Neural cell (in vitro differentiated cells): ENCODE measurements around the gene RRP7A. TPM values are rescaled to one million over a fixed set of nuclear protein-coding genes. Genes with fewer than 3 reads are reported as not detected.
"Not testable (repeated sequence)": the region's sequence is repeated elsewhere in the genome, so short reads cannot be mapped to it uniquely, and the experiment has no call there.

Source experiments
- H2AFZ ChIP-seq: fragments of 200-600, 300-800 bp; sonication (generic), shearing (Covaris generic); 2 replicates; pipeline ENCODE4 v1.6.0; 2014; ENCODE audit warnings: low read depth, mild to moderate bottlenecking, antibody characterized with exemption, low read length, moderate library complexity
- H3F3A ChIP-seq: fragments of 200-600 bp; shearing (Covaris generic); 2 replicates; pipeline ENCODE4 v1.6.1; 2016; ENCODE audit warnings: mild to moderate bottlenecking, moderate library complexity, mixed read lengths, antibody characterized with exemption, low read length; ENCODE audit not compliant: insufficient read depth, poor library complexity, severe bottlenecking
- H3K27ac ChIP-seq: fragments of 200-600, 300-800 bp; sonication (generic), shearing (Covaris generic); 2 replicates; pipeline ENCODE4 v1.5.1; 2014; ENCODE audit warnings: mild to moderate bottlenecking, low read length, moderate library complexity
- H3K27me3 ChIP-seq: fragments of 300-800, 200-600 bp; sonication (generic), shearing (Covaris generic); 2 replicates; pipeline ENCODE4 v1.6.0; 2014; ENCODE audit warnings: mild to moderate bottlenecking, low read depth, low read length, moderate library complexity; ENCODE audit not compliant: insufficient read depth
- H3K36me3 ChIP-seq: fragments of 300-800, 200-600 bp; sonication (generic), shearing (Covaris generic); 2 replicates; pipeline ENCODE4 v1.5.1; 2014; ENCODE audit warnings: mild to moderate bottlenecking, antibody characterized with exemption, low read length, moderate library complexity; ENCODE audit not compliant: insufficient read depth
- H3K4me2 ChIP-seq: fragments of 300-800, 200-600 bp; sonication (generic), shearing (Covaris generic); 2 replicates; pipeline ENCODE4 v1.6.0; 2014; ENCODE audit warnings: mild to moderate bottlenecking, low read length
- H3K4me3 ChIP-seq: fragments of 300-800, 200-600 bp; sonication (generic), shearing (Covaris generic); 2 replicates; pipeline ENCODE4 v1.5.1; 2014; ENCODE audit warnings: mild to moderate bottlenecking, low read length, moderate library complexity
- H3K79me2 ChIP-seq: fragments of 200-600 bp; shearing (Covaris generic); replicated peaks from 2 replicates; pipeline ENCODE4 v1.6.0; 2014; ENCODE audit warnings: mild to moderate bottlenecking, low read length, moderate library complexity; ENCODE audit not compliant: insufficient read depth
- H3K9ac ChIP-seq: fragments of 300-800, 200-600 bp; sonication (generic), shearing (Covaris generic); 2 replicates; pipeline ENCODE4 v1.6.1; 2016; ENCODE audit warnings: mild to moderate bottlenecking, low read length, mixed read lengths
- H3K9me2 ChIP-seq: fragments of 200-600 bp; shearing (Covaris generic); 2 replicates; pipeline ENCODE4 v1.6.1; 2016; ENCODE audit warnings: mild to moderate bottlenecking, low read length, mixed read lengths; ENCODE audit not compliant: insufficient read depth
- H3K9me3 ChIP-seq: fragments of 200-600, 300-800 bp; sonication (generic), shearing (Covaris generic); 2 replicates; pipeline ENCODE4 v1.6.1; 2016; ENCODE audit warnings: mild to moderate bottlenecking, mixed run types, low read length, moderate library complexity, mixed read lengths
- H4K20me1 ChIP-seq: fragments of 200-600 bp; shearing (Covaris generic); 2 replicates; pipeline ENCODE4 v1.6.1; 2016; ENCODE audit warnings: mild to moderate bottlenecking, mixed run types; ENCODE audit not compliant: insufficient read depth
- EP300 ChIP-seq: fragments of 450-650 bp; conservative IDR thresholded peaks from 2 replicates; pipeline ENCODE4 v1.6.1; 2014; ENCODE audit warnings: antibody characterized with exemption, mild to moderate bottlenecking, moderate library complexity; ENCODE audit not compliant: poor library complexity, severe bottlenecking
- EZH2 ChIP-seq: fragments of 200-600, 300-800 bp; shearing (Covaris generic), sonication (generic); IDR thresholded peaks from 2 replicates; pipeline ENCODE4 v1.6.1; 2014; ENCODE audit warnings: antibody characterized with exemption, low read length, borderline replicate concordance, mild to moderate bottlenecking; ENCODE audit not compliant: insufficient read depth, poor library complexity, severe bottlenecking
- MXI1 ChIP-seq: fragments of 450-650 bp; conservative IDR thresholded peaks from 2 replicates; pipeline ENCODE4 v1.6.1; 2014; ENCODE audit warnings: antibody characterized with exemption, mild to moderate bottlenecking; ENCODE audit not compliant: poor library complexity, severe bottlenecking
- POLR2AphosphoS5 ChIP-seq: IDR thresholded peaks from 2 replicates; pipeline ENCODE4 v1.6.1; 2012
- RAD21 ChIP-seq: fragments of 450-650 bp; conservative IDR thresholded peaks from 2 replicates; pipeline ENCODE4 v1.6.1; 2014; ENCODE audit warnings: antibody characterized with exemption, mild to moderate bottlenecking, moderate library complexity
- SMC3 ChIP-seq: fragments of 450-650 bp; conservative IDR thresholded peaks from 2 replicates; pipeline ENCODE4 v1.6.1; 2014; ENCODE audit warnings: antibody characterized with exemption, mild to moderate bottlenecking, moderate library complexity; ENCODE audit not compliant: poor library complexity
- TAF1 ChIP-seq: IDR thresholded peaks from 2 replicates; pipeline ENCODE4 v1.6.1; 2012; ENCODE audit warnings: low read depth
- polyA plus RNA-seq: library from polyadenylated mRNA; depleted of rRNA; stranded (reverse); fragments of >200 nt; gene quantifications from 2 replicates; pipeline ENCODE4 v1.2.3, GENCODE V29; 2014
- TF ChIP-seq, protein P1 (sequence below): IDR thresholded peaks from 2 replicates; pipeline ENCODE4 v1.6.1; 2012; ENCODE audit warnings: borderline replicate concordance
- TF ChIP-seq, protein P2 (sequence below): fragments of 450-650 bp; IDR thresholded peaks from 2 replicates; pipeline ENCODE4 v1.5.1; 2014; ENCODE audit warnings: antibody characterized with exemption, mild to moderate bottlenecking, moderate library complexity; ENCODE audit not compliant: poor library complexity, severe bottlenecking

RRP7A gene
- polyA plus RNA-seq, 1 donor from 2014 or later: 27.8 TPM

DNA sequence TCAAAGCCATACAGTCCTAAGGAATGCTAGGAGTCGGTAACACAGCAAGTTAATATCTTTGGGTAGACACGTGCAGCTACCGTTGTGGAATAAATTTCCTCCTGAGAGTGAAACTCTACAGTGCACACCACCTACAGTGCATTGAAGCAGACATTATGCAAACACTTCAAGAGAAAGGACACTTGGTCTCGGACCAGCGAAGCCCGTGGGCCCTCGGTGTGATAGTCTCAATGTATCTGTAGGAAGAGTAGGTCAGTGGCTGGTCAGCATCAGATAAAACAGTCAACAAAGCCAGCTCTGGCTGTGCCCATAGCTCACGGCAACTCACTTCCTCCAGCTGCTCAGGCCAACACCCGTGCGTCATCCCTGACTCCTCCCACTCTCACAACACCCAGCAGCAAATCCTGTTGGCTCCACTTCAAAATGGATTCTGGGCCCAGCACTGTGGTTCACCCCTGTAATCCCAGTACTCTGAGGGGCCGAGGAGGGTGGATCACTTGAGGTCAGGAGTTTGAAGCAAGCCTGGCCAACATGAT is 19.7 kb upstream of the RRP7A start:
- H3K36me3 ChIP-seq, H3K79me2 ChIP-seq, H3K9ac ChIP-seq, H4K20me1 ChIP-seq, H3K9me3 ChIP-seq, H3K27ac ChIP-seq, H3K9me2 ChIP-seq, H3K27me3 ChIP-seq, H3F3A ChIP-seq, H3K4me2 ChIP-seq, H2AFZ ChIP-seq, H3K4me3 ChIP-seq: not testable (repeated sequence)

DNA sequence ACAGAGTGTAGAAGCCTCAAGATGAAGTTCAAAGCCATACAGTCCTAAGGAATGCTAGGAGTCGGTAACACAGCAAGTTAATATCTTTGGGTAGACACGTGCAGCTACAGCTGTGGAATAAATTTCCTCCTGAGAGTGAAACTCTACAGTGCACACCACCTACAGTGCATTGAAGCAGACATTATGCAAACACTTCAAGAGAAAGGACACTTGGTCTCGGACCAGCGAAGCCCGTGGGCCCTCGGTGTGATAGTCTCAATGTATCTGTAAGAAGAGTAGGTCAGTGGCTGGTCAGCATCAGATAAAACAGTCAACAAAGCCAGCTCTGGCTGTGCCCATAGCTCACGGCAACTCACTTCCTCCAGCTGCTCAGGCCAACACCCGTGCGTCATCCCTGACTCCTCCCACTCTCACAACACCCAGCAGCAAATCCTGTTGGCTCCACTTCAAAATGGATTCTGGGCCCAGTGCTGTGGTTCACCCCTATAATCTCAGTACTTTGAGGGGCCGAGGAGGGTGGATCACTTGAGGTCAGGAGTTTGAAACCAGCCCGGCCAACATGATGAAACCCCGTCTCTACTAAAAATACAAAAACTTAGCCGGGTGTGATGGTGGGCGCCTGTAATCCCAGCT is 17.7 kb upstream of the RRP7A start:
- H4K20me1 ChIP-seq, H3K9me2 ChIP-seq, H3K4me2 ChIP-seq, H2AFZ ChIP-seq, H3K27ac ChIP-seq, H3K36me3 ChIP-seq, H3K9me3 ChIP-seq, H3K9ac ChIP-seq, H3F3A ChIP-seq, H3K79me2 ChIP-seq, H3K27me3 ChIP-seq, H3K4me3 ChIP-seq: not testable (repeated sequence)

- not testable (repeated sequence) for H3K27me3 ChIP-seq, H2AFZ ChIP-seq, H3K4me2 ChIP-seq, H3K4me3 ChIP-seq, H3K36me3 ChIP-seq, H3F3A ChIP-seq, H4K20me1 ChIP-seq, H3K27ac ChIP-seq, H3K9ac ChIP-seq, H3K79me2 ChIP-seq, H3K9me2 ChIP-seq, H3K9me3 ChIP-seq
Observed at GRCh38 chr22:42536634-42537033, 17.0 kb upstream of the RRP7A start.

DNA sequence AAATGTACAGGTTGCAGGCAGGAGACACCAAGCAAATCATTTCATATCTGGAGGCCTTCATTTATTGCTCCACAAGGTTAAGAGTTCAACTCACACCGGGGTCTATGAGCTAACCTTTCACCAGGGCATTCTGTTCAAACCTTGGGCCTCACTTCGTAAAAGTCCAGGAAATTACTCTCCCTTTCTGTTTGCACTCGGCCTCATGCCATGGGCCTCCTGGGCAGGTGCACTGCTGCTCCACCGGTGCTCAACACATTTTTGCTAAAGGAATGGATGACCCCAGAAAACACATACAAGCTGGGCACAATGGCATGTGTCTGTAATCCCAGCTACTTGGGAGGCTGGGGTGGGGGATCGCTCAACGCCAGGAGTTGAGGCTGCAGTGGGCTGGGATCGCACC is 16.6 kb upstream of the RRP7A start:
- Histone ChIP-seq H3K4me3 (no peak overlapping the region), H3K9me2 (no peaks in the 10 kb centered on the region), H3K4me2 (no peak overlapping the region), H3F3A (no peaks in the 10 kb centered on the region), H3K9ac (no peak overlapping the region), H2AFZ (no peak overlapping the region), H4K20me1 (no peaks in the 10 kb centered on the region), H3K27ac (no peak overlapping the region), H3K36me3 (no peaks in the 10 kb centered on the region), H3K27me3 (no peaks in the 10 kb centered on the region), H3K79me2 (no peaks in the 10 kb centered on the region), H3K9me3 (no peaks in the 10 kb centered on the region)
- TF ChIP-seq RAD21 (no peak), MXI1 (no peak), POLR2AphosphoS5 (no peak), SMC3 (no peak), TAF1 (no peak), EP300 (no peak), EZH2 (no peak)
- TF ChIP-seq, protein P1, sequence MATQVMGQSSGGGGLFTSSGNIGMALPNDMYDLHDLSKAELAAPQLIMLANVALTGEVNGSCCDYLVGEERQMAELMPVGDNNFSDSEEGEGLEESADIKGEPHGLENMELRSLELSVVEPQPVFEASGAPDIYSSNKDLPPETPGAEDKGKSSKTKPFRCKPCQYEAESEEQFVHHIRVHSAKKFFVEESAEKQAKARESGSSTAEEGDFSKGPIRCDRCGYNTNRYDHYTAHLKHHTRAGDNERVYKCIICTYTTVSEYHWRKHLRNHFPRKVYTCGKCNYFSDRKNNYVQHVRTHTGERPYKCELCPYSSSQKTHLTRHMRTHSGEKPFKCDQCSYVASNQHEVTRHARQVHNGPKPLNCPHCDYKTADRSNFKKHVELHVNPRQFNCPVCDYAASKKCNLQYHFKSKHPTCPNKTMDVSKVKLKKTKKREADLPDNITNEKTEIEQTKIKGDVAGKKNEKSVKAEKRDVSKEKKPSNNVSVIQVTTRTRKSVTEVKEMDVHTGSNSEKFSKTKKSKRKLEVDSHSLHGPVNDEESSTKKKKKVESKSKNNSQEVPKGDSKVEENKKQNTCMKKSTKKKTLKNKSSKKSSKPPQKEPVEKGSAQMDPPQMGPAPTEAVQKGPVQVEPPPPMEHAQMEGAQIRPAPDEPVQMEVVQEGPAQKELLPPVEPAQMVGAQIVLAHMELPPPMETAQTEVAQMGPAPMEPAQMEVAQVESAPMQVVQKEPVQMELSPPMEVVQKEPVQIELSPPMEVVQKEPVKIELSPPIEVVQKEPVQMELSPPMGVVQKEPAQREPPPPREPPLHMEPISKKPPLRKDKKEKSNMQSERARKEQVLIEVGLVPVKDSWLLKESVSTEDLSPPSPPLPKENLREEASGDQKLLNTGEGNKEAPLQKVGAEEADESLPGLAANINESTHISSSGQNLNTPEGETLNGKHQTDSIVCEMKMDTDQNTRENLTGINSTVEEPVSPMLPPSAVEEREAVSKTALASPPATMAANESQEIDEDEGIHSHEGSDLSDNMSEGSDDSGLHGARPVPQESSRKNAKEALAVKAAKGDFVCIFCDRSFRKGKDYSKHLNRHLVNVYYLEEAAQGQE: no peak
- TF ChIP-seq, protein P2, sequence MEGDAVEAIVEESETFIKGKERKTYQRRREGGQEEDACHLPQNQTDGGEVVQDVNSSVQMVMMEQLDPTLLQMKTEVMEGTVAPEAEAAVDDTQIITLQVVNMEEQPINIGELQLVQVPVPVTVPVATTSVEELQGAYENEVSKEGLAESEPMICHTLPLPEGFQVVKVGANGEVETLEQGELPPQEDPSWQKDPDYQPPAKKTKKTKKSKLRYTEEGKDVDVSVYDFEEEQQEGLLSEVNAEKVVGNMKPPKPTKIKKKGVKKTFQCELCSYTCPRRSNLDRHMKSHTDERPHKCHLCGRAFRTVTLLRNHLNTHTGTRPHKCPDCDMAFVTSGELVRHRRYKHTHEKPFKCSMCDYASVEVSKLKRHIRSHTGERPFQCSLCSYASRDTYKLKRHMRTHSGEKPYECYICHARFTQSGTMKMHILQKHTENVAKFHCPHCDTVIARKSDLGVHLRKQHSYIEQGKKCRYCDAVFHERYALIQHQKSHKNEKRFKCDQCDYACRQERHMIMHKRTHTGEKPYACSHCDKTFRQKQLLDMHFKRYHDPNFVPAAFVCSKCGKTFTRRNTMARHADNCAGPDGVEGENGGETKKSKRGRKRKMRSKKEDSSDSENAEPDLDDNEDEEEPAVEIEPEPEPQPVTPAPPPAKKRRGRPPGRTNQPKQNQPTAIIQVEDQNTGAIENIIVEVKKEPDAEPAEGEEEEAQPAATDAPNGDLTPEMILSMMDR: no peak

GRCh38 chr22:42535082-42535731 is 15.6 kb upstream of the RRP7A start:
- not testable (repeated sequence) for H3K9me3 ChIP-seq, H3K9ac ChIP-seq, H3K27me3 ChIP-seq, H3F3A ChIP-seq, H3K4me3 ChIP-seq, H4K20me1 ChIP-seq, H3K9me2 ChIP-seq, H2AFZ ChIP-seq, H3K79me2 ChIP-seq, H3K36me3 ChIP-seq, H3K27ac ChIP-seq, H3K4me2 ChIP-seq
